ELF-1 (cell line): ENCODE data around the gene SAMD7.
A peak's percentile ranks its signal among the peaks of the same experiment; 100 is the strongest.

Experiments
- DNase-seq: peaks from one replicate; pipeline ENCODE4 v3.0.0-alpha.2; 2016; ENCODE audit warnings: low read depth, low spot score

SAMD7 gene

DNA sequence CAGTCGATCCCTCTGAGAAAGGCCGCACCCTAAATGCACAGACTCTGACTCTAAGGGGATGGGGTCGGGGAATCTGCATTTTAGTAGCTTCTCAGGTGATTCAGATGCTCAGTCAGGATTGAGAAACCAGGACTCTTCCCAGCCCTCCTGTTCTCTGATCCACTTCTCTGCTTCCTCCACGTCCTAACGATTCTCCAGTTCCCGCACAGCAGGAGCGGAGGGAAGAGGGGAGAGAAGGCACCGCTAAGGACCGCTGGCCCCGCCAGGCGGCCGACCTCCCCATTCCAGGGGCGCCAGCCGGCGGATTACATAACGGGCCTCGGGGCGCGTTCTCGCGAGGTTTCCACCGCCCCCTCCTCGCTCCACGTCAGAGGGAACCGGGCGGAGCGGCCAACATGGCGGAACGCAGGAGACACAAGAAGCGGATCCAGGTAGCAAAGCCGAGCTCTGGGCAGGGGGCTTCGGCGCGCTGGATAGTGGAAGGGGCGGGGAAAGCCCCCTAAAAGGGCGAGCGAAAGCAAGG lies 55.1 kb downstream of the SAMD7 start, which contains the start of gene SEC62:
SEC62 (plus strand) TSS at position 380 of the 523 bp plus-strand sequence; CDS start at position 396, 16 bp downstream.
- DNase-seq: peak; percentile 96

DNA sequence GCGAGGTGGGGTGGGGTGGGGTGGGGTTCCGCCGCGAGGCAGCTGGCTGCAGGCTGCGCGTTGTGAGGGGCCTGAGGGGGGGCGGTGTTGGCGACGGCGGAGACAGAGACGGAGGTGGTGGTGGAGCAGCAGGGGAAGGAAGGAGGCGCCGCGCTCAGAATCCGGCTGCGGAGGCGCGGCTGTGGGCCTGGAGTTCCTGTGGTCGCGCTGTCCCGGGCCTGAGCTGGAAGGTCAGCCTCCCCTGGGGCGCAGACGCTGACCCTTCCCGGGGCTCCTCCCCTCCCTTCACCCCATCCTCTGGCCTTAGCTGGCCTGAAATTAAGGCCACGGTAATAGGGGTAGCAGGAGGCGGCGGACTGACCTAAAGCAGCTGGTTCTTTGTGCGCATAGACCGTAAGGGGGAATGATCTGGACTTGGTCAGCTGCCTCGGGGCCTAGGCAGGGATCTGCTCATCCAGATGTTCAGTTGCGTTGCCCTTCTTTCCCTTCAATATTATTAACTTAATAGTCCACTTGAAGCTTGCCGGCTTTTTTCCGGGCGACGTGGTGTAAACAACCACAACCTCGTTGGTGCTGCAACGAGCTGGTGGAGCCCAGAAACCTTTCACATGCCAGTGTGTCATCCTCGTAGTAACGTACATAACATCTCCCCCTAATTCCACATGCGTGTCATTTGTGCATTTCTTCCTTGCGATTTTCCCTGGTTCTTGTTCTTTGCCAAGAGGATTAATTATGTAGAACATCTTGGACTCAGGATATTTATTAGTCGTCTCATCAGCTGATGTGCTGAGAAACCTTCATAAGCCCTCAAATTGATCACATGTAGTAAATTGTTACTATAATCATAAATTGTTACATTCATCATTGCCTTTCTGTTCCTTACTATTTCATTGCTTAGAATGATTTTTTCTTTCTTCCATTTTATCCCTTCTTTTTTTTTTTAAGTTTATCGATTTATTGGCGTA lies 55.9 kb downstream of the SAMD7 start:
- peak; percentile 79 for DNase-seq

DNA sequence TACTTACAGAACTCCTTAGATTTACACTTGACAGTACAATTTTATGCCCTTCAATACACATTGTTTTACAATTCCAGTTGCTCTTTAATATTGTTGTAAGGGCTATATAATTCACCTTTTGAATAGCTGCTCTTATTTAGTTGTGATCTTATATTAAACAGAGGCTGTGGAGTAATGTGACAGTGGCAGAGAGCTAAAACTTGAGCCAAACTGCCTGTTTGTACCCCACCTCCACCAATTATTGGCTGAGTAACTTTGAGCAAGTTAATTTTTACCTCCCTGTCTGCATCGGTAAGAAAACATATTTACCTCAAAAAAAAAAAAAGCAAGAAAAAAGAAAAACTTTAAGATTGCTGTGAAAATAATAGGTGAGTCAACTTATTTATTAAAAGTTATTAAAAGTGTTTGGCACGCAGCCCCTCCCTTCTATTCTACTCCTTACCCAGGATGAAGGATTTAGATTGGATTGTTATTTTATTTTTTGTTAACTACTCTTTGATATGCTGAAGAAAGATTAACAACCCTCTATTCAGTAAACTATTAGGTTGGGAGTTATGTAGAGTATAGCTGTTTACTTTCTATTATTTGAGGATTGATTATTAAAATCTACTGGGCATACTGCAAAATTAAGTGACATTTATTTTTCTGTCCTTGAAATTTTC lies 57.0 kb downstream of the SAMD7 start:
- no peak for DNase-seq

DNA sequence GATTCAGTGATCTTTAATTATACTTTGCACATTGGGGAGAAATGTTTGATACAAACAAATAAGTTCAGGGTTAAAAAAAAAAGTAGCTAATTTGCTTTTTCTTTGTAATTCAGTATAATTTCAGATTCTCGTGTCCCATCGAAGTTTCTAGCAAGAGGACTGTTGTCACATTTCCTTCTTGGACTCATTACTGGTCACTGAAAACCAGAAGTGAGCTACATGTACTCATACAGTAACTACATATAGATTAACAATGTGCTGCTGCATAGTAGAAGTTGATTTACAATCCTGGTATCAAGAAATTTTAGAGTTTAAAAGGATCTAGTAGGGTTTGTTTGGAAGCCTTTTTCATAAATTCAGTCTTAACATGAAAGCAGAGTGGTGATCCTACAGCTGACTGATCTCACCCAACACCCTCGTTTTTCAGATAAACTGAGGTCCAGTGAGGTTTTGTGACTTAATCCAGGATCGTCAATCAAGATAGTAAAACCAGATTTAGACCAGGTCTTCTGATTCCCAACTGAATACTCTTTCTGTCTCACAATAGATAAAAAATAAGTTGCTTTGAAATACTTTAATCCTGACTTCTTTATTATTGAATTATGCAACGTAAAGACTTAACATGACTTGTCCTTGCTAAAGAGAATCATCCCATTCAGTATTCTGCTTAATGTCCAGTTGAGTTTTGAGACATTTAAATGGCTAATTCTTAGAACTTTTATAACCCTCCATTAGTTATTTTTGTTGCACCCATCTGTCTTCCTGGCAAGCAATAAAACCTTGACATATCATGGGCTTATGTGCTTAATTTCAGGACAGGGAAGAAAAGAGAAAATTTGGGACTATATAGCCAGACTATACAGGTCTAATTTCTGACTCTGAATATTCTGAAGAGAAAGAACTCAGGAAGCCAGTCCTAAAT lies 58.1 kb downstream of the SAMD7 start:
- DNase-seq: no peak

DNA sequence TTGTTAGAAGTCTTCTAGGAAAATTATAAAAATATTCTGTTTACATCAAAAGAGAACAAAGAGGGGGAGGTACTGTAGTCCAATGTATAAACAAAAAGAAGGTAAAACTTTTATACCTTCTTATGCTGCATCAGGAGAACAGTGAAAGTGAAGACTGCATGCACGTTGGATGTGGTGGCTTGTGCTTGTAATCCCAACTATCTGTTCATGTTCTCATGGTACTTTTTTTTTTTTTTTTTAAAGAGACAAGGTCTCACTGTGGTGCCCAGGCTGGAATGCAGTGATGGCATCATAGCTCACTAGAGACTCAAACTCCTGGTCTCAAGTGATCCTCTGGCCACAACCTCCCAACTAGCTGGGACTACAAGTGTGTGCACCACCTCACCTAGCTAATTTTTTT lies 59.5 kb downstream of the SAMD7 start:
- no peak for DNase-seq

DNA sequence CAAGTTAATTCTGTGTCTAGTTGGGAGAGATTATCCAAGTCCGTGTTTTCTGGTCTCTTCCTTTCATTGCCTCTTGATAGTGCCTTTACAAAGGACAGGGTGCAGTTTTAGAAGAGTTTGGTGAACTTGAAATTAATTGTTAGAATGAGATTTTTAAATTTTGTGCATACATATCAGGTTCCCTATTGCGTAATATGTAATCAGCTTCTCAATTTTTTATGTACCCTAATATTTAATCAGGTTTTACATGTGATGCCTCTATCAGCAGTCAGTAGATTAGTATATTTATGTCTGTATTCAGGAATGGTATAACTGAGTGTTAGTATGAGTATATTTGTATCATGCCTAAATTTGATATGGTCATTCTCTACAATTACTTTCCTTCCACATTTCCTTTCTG lies 60.1 kb downstream of the SAMD7 start:
- no peak for DNase-seq

DNA sequence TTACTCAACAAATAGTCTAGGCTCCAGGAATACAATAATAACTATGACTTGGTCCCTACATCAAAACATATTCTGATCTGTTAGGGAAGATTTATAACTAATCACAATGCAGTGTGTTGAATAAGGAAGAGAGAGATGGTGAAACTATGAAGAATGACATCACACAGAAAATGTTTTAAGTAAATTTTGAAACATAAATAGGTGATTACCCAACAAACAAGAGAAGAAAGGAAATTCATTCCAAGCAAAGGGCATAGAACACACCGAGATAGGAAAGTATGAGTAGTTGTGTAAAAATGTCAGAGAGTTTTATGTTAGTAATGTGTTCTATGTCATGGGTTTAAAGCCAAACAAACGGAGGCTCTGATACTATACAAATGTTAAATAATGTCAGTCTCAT lies 68.7 kb downstream of the SAMD7 start:
- DNase-seq: no peak

DNA sequence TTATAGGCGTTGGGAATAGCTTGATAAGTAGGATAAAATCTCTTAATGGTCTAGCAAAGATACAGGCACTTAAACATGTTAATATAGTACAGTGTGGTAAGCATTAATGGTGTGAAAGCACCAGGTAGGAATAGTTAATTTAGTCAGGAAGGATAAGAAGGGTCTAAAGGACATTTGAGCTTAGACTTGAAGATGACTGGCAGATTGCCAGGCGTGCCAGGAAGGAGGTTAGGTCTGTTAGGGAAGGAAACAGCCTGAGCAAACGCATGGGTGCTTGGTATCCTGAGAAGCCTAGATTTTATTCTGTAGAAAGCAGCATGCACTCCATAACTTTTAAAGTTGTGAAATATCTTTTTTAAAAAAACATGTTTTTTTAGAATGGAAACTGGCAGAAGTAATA lies 72.9 kb downstream of the SAMD7 start:
- no peak for DNase-seq
